ENCODE results near the gene OR1D5.

GRCh38 chr17:3024346-3024745, 39.1 kb downstream of the OR1D5 start:
- TF ChIP-seq CTCF (IDR thresholded peaks at IDR 0.05), result no peak
- TF ChIP-seq POLR2A (IDR thresholded peaks at IDR 0.05), result no peak

Measured in body of pancreas (tissue), 4 donors.